Suppressor macrophage (primary cell): Measurements from ENCODE around the gene TPO.

Experiments used
- DNase-seq, 4 experiments: peaks; one replicate each; pipeline ENCODE4 v3.0.0-alpha.2; 2020 to 2022

TPO gene

DNA sequence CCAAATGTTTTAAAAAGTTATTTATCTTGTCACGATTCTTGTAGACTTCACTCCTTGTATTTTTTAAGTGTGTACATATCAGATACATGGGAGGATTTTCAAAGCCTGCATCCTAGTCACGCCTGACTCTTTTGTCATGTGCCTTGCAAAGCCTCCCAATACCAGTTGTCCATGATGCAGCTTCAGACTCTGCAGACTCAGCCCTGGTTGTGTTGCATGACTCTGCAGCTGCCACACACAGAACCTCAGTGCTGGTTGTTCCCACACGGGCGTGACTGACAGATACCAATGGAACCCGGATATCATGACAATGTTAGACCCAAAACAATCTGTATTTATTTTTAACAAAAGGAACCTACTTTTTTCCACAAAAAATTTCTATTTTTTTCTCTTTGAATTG is 38.2 kb downstream of the TPO start:
- DNase-seq, result no peak

DNA sequence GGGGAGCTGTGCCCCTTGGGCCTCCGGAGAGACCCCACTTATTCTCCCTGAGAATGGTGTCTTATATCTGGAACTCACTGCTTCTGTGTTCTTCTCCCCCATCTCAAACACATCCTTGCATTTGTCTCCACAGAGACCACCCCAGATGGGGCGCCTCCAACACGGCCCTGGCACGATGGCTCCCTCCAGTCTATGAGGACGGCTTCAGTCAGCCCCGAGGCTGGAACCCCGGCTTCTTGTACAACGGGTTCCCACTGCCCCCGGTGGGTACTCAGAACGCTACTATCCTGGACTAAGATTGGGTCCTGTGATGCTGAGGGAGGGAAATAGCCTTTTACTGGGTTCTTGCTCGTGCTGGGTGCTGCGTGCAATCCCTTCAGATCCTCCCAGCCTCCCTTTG is 40.3 kb downstream of the TPO start:
- DNase-seq, result no peak

DNA sequence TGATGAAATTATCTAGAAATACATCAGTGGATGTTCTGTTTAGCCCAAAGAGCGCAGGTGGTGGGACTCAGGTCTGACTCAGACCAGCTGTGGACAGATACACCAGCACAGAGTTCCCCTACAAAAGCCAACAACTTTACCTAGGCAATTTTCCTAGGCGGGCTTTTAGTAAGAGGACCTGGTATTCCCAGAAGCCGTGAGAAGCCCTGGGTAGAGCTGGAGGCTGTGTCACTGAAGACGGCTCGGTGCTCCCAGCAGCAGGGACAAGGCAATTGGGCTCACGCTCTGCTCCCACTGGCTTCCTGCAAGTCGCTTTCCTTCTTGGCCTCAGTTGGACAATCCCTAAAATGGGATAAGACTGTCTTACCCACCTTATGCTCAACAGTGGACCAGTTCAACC is 41.1 kb downstream of the TPO start:
- no peak for DNase-seq

DNA sequence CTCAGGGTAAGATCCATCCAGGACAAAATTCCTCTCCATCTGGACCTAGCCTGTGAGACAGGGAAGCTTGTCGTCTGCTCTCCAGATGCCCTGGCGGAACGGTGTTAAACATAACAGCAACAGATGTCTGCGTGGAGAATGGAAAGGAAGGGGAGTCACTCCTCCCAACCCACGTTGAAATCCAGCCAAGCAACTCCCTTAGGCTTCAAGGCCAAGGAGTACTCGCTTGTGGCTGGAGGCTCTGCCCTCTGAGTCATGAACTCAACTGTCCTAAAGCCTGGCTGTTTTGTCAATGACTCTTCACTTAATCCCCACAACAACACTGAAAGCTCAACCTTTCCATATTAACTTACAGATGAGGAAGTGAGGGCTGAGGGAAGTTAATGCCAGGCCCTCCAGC is 42.2 kb downstream of the TPO start:
- no peak for DNase-seq

DNA sequence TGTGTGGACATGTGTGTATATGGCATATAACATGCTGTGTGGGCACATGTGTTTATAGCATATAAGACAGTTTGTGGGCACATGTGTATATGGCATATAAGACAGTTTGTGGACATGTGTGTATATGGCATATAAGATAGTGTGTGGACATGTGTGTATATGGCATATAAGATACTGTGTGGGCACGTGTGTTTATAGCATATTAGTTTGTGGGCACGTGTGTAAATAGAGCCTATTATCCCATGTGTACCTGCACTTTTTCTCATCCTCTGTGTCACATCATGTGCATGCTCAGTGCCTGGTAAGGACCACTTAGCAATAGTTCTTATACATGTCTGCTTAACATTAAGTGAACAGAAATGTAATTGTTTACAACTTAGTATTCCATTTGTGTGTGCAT is 45.2 kb downstream of the TPO start:
- DNase-seq, result no peak

DNA sequence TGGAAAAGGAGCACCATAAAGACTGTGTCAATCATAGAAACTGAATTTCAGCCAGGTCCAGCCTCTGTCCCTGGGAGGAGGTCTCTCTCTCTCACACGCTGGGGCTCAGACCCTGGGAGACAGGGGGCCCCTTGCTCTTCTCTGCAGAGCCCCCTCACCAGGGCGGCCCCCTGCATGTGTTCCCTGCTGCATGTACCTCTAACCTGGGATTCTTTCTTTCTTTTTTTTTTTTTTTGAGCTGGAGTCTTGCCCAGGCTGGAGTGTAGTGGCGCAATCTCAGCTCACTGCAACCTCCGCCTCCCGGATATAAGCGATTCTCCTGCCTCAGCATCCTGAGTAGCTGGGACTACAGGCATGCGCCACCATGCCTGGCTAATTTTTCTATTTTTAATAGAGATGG is 46.5 kb downstream of the TPO start:
- DNase-seq, result no peak

DNA sequence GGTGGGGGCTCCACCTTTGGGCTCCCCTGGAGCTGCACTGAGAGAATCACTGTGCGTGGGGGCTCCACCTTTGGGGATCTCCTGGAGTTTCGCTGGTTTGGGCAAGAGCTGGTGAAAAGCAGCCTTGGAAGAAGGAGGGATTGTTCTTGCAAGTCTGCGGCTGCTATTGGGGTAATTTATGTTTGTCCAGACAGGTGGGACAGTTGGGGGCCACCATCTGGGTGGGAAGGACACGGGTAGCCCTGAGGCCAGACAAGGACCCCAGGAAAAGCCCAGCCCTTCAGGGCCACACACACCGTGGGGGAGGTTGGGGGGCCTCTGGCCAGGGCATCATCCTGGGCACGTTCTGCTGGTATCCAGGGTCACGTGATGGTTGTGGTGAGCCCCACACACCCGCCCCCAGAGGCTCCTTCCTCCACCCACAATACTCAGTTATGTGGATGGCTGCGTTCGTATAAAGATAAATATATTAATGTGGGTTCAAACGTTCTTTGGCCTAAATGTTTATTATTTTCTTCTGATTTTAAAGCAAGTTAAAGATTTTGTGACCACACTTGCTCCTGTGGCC is 47.7 kb downstream of the TPO start:
- DNase-seq, result no peak

DNA sequence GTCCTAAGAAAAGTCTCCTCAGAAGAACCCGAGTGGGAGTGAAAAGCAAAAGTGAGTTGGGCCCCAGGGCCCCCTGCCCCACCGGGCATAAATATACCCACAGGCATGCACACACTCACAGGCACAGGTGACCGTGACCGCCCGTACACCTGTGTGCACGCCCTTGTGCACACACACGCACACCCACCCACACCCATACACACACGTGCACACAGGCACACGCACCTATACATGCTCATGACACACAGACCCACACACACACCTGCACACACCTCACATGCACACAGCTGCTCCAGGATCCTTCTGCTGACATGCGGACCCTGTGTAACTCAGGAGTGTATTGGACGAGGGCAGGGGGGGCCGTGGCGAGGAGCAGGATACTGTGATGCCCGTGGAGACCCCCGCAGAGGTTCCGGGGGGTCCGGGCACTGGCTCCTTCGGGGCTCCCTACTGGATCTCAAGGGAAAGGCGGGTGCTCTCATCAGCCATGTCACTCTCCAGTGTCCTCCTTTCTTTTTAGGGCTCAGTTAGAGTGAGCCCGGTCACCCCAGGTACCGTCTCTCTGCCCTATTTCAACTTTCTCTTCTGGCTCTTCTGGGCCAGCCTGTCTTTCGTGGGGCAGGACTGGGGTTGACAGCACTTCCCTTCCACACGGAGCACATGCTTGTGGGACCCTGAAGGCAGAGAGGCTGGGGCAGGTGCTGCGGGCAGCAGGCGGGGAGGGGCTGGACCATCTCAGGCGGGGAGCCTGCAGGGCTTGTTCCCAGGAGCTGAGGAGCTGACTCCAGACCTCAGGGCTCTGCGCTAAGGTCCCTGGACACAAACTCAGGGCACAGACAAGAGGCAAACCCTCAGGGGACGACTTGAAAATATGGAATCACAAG is 48.5 kb downstream of the TPO start:
- DNase-seq, result no peak

DNA sequence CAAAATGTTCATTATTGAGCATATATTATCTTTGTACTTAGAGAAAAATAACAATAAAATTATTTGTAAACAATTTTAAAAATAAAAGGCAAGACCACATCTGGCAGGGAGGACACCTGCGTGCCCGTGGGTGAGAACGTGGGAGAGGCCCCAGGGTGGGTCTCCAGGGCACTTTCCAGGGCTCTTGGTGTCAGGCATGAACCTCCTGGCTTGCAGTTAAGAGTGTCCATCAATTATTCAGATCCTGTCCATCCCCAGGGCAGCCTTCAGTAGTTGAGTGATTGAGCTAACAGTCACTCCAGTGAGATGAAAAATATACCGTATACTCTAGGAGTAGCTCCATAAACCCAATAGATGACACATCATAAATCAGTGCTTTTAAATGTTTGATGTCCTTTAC is 49.7 kb downstream of the TPO start:
- no peak for DNase-seq

DNA sequence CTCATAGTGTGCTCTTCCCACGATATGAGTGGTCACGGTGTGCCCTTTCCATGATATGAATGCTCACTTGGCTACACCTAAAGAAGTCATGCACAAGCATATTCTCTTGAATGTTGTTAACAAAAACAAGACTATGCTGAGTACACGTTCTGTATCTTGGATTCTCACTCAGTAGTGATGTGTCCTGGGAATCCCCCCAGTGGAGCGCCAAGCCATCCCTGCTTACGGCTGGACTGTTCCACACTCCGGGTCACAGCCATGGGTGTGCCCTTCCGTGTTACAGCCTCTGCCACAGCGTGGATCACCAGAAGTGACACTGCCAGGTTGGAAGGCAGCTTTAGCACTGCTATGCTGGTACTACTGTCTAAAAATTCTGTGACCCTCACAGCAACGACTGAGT is 59.1 kb downstream of the TPO start:
- no peak for DNase-seq

DNA sequence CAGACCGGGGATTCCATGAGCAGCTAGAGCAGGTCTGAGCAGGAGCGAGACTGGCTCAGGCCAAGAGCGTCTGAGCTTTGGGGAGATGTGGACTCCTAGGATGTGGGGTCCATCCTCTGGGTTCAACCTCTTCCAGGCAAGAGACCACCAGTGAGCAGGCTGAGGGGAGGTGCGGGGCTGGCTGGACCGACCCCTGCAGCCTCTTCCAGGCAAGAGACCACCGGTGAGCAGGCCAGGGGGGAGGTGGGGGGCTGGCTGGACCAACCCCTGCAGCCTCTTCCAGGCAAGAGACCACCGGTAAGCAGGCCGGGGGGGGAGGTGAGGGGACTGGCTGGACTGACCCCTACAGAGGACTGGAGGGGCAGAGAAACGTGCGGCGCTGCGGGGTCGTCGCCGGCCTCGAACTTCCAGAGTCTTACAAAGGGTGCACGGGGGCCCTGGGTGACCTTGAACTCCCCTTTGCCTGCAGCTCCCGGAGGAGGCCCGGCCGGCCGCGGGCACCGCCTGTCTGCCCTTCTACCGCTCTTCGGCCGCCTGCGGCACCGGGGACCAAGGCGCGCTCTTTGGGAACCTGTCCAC is 63.4 kb downstream of the TPO start:
- DNase-seq, result no peak

DNA sequence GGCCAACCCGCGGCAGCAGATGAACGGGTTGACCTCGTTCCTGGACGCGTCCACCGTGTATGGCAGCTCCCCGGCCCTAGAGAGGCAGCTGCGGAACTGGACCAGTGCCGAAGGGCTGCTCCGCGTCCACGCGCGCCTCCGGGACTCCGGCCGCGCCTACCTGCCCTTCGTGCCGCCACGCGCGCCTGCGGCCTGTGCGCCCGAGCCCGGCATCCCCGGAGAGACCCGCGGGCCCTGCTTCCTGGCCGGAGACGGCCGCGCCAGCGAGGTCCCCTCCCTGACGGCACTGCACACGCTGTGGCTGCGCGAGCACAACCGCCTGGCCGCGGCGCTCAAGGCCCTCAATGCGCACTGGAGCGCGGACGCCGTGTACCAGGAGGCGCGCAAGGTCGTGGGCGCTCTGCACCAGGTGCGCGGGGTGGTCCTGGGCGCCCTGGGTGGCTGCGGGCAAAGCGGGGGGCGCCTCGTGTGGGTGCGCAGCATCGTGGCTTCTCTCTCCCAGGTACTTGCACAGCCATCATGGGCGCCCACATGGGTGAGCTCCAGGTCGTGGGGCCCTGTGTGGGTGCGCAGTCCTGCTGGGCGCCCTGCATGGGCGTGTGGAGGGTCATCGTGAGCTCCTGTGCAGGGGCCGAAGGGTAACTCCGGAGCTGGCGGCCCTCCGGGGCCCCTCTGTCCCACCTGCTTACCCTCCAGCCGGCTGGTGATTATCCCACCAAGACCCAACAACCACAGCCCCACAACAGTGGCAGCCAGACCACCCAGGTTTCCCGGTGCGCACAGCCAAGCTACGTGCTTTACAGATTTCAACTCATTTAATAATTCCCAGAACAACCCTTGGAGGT is 64.2 kb downstream of the TPO start:
- no peak for DNase-seq

DNA sequence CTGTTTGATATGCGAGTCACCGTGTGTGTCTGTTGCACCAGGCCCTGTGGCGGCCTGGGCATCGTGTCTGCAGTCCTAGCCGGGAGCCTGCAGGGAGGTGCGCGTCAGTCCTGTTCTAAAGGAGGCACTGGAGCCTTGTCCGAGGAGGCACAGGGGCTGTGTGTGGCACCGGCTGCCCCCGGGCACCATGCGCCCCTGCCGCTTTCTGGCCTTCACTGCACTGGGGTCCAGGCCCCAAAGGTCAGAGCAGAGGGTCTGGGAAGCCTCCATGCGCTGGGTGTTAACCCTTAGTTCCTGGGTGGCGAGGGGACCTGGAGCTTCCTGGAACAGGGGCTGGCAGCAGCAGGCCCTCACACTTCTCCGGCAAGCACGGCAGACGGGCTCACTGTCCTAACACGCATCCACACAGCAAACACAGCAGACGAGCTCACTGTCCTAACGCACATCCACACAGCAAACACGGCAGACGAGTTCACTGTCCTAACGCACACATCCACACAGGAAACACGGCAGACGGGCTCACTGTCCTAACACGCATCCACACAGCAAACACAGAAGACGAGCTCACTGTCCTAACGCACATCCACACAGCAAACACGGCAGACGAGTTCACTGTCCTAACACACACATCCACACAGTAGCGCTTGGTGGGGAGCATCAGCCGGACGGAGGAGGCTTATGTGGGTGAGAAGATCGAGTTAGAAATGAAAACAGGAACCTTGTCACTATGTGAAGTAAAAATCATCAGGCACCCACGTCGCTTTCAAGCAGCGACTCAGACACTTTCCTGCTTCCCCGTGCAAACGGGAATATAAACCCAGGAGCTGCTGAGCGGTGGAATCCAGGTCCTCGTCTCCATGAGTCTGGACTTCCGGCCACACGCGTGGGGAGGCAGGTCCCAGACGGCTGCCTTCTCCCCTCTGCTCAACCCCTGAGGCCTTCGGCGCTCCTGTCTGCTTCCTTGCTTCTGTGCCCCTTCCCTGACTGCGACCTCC is 65.3 kb downstream of the TPO start:
- no peak for DNase-seq

DNA sequence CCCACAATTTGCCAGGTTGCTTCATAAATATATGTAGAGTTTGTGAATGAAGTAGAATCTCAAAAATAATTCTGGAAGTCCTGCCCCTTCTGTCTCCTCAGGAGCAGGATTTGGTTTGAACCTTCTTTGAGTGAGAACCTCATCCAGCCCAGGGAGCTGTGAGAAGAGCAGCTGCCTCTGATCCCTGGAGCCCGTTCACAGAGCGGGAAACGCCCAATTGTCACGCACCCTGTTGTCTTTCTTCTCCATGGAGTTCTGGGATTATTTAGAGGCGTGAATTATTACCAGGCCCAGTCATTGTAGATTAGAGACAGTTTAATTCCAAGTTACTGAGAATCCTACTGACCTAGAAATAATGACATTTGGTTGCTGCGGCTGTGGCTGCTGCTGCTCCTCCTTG is 66.1 kb downstream of the TPO start:
- DNase-seq, result no peak

DNA sequence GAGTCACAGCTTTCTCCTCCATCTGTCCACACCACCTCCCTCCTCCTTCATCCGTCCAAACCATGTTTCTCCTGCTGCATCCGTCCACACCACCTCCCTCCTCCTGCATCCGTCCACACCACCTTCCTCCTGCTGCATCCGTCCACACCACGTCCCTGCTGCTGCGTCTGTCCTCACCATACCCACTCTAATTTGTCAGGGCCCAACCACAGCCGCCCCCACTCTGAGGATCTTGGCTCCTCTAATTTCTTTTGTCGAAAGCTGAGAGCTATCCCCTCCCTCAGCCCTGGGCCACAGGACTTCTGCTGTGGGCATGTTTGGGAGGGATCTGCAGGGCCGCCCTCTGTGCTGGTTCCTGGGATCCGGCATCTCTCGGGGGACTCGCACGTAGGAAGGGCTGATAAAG is 67.4 kb downstream of the TPO start:
- no peak for DNase-seq

DNA sequence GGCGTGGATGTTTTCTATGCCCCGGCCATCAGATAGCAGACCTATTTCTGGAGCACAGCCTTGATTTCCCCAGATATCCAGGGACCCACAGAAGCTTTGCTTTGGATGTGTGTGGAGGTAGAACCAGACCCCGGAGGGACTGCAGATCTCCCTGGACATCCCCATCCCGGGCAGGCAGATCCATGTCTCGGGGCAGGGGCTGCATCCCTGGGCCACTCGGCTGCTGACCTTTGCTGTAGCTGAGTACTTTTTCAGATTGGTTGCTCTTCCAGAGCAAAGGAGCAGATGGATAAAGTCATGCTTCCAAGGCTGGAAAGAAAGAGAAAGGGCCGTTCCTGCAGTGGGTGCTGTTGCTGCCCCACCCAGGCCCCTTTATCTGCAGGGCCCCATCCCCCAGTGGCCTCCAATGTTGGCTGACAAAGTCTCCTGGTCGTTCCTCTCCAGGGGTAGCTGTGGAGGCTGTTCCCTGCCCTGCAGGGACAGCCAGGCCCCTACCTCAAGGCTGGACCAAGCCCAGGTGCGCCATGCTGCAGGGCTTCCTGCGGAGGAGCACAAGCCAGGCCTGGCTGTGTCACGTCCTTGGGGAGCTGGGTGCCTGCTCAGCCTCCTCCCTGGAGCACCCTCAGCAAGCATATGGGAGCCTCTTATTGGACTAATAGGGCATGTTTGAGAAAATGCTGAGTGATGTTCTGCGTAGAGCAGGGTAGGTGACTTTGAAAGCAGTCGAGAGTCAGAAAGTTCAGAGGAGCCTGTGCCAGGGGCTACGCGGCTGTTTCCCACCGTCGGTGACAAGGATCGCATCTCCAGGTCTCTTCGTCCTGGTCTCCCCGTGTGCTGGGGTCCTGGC is 68.4 kb downstream of the TPO start:
- DNase-seq, result no peak

DNA sequence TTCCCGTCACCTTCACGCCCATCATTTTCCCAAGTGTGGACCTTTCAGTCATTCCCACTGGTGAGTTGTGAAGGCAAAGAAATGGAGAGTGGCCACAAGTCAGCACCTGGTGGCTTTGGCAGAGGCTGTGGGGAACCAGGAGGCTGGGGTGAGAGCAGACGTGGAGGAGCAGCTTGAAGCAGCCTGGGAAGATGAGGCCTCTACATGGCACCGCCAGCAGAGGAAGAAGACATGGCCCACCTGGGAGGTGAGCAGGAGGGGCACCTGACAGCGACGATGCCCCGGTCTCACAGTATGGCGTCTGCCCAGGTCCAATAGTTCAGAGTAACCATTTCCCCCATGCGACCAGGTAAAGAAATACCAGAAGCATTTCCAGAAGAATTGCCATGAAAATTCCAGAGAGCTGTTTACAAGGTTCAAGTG is 69.0 kb downstream of the TPO start:
- DNase-seq, result no peak

DNA sequence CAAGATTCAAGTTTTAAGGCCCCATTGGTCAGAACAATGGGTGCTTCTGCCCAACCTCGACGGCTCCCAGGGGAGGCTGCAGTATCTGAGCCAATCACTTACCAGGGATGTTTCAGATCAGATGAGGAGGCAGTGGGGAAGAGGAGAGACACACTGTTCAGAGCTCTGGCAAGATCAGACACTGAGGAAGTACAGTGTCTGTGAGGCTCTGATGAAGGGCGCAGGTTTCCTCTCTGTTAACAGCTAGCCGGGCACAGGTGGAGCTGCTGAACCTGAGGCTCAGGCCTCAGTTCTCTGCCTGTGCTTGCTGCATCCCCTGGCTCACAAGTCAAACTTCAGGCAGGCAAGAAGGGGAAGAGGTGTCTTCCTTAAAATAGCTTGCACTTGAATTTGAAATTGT is 69.7 kb downstream of the TPO start:
- no peak for DNase-seq

DNA sequence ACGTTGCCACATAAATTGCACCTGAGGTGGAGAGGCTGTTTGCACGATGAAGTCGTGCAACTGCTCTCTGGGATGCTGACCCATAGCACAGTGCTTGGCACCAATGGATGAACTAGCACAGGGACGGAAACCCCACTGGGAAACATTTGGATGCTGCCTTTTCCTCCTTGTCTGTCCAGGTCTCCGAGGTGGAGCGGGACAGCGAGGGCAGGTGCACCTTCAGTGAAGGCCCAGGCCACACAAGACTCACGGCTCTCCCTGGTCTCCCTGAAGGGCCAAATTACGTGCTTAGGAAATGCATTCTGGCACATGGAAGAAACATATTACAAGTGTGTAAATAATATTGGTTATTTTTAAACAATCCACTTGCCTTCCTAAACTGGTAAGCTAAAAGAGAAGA is 70.3 kb downstream of the TPO start:
- DNase-seq, result no peak

DNA sequence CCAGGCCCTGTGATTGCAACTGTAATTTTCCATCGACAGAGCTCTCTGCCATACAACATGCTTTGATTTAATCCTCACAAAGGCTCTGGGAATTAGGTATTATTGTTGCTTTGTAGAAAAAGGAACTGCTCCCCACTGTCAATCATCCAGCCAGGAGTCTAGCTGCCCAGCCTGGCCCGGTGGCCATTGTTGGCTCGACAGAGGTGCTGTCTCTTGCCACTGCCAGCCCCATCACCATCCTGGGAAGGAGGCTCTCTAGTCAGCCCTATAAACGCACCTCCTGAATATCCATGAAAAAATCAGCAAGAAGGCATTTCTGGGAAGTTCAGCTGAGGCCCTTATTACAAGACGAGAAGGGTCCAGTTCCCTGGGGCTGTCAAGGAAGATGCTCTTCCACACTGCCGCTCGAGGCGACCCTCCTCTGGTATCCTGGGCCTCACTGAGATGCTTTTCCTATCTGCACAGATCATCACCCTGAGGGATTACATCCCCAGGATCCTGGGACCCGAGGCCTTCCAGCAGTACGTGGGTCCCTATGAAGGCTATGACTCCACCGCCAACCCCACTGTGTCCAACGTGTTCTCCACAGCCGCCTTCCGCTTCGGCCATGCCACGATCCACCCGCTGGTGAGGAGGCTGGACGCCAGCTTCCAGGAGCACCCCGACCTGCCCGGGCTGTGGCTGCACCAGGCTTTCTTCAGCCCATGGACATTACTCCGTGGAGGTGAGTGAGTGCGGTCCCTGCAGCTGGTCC is 71.0 kb downstream of the TPO start:
- DNase-seq, result no peak
